ENCODE data around the gene OLFML3.

OLFML3 gene

DNA sequence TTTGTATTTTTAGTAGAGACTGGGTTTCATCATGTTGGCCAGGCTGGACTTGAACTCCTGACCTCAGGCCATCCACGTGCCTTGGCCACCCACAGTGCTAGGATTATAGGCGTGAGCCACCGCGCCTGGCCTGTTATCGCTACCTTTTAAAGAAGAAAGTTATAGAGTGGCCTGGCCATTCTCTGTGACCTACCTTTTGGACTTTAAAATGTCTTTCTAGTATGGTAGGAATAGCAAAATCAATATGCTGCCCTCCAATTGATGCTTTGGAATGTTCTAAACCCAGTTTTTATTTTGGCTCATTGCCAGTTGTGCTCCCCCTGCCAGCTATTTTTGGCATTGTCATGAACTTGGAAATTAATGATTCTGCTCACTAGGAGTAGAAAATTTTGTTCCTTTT lies 30.3 kb upstream of the OLFML3 start:
- peak; percentile 12 for DNase-seq

- no peak for DNase-seq
Observed at GRCh38 chr1:113950908-113951307, 28.4 kb upstream of the OLFML3 start.

- no peak for DNase-seq
Observed at GRCh38 chr1:113951719-113952118, 27.6 kb upstream of the OLFML3 start.

DNA sequence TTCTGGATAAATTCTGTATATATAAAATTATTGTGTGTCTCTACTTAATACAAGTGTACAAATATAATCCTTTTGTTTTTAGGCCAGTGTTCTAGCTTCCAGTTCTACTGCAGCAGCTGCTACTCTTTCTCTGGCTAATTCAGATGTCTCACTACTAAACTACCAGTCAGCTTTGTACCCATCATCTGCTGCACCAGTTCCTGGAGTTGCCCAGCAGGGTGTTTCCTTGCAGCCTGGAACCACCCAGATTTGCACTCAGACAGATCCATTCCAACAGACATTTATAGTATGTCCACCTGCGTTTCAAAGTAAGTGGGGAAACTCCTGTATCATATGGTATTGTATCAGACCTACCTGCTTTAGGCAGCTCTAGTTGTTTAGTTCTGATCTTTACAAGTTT lies 21.3 kb upstream of the OLFML3 start:
- DNase-seq, result no peak

DNA sequence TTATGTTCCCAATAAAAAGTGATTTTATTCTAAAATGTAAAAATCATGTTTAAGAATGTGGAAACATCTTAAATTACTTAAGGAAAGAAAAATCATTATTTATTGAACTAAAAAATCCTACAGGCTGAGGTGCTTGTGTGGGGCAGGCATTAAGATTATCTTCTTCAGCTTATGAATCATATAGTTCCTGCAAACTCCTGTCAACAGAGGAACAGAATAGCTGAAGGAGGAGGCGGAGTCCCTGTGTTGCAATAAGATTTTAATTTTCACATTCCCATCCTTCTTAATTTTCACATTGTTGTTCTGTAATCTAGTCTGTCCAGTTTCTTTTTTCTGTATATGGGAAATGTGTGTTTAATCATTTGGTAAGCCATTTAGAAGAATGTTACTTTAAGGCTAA lies 20.6 kb upstream of the OLFML3 start:
- DNase-seq, result no peak

- no peak for DNase-seq
Observed at GRCh38 chr1:113963281-113963906, 15.9 kb upstream of the OLFML3 start.

- no peak for DNase-seq
Observed at GRCh38 chr1:113965703-113966412, 13.4 kb upstream of the OLFML3 start.

- DNase-seq, result no peak
Observed at GRCh38 chr1:113972954-113973353, 6.3 kb upstream of the OLFML3 start.

DNA sequence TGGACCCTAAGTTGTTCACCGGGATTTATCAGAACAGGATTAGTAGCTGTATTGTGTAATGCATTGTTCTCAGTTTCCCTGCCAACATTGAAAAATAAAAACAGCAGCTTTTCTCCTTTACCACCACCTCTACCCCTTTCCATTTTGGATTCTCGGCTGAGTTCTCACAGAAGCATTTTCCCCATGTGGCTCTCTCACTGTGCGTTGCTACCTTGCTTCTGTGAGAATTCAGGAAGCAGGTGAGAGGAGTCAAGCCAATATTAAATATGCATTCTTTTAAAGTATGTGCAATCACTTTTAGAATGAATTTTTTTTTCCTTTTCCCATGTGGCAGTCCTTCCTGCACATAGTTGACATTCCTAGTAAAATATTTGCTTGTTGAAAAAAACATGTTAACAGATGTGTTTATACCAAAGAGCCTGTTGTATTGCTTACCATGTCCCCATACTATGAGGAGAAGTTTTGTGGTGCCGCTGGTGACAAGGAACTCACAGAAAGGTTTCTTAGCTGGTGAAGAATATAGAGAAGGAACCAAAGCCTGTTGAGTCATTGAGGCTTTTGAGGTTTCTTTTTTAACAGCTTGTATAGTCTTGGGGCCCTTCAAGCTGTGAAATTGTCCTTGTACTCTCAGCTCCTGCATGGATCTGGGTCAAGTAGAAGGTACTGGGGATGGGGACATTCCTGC lies 3.9 kb upstream of the OLFML3 start:
- DNase-seq, result no peak

DNA sequence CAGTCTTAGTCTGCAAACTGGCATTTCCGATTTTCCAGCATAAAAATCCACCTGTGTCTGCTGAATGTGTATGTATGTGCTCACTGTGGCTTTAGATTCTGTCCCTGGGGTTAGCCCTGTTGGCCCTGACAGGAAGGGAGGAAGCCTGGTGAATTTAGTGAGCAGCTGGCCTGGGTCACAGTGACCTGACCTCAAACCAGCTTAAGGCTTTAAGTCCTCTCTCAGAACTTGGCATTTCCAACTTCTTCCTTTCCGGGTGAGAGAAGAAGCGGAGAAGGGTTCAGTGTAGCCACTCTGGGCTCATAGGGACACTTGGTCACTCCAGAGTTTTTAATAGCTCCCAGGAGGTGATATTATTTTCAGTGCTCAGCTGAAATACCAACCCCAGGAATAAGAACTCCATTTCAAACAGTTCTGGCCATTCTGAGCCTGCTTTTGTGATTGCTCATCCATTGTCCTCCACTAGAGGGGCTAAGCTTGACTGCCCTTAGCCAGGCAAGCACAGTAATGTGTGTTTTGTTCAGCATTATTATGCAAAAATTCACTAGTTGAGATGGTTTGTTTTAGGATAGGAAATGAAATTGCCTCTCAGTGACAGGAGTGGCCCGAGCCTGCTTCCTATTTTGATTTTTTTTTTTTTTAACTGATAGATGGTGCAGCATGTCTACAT lies 2.5 kb upstream of the OLFML3 start:
- DNase-seq, result no peak

DNA sequence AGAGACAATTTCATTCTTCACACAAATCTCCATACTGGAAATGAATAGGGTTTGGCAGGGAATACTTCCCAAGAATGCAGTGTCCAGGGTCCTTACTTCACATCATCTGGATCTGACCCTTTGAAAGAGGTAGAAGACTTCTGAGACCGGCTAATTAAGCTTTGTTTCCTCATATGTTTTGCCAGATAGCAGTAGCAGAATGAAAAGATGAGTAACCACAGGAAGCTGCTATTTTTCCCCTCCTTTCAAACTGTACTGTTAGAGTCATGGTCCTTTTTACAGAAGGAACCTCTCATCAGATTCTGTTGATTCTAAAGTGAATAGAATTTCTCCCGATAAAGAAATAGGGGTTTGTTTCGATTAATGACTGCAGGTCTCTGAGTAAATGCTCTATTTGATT lies 1.4 kb upstream of the OLFML3 start:
- no peak for DNase-seq

- DNase-seq, result no peak
Observed at GRCh38 chr1:113980110-113980509, 836 bp downstream of the OLFML3 start.

- DNase-seq, result no peak
Observed at GRCh38 chr1:113981962-113982931, 3.0 kb downstream of the OLFML3 start.

DNA sequence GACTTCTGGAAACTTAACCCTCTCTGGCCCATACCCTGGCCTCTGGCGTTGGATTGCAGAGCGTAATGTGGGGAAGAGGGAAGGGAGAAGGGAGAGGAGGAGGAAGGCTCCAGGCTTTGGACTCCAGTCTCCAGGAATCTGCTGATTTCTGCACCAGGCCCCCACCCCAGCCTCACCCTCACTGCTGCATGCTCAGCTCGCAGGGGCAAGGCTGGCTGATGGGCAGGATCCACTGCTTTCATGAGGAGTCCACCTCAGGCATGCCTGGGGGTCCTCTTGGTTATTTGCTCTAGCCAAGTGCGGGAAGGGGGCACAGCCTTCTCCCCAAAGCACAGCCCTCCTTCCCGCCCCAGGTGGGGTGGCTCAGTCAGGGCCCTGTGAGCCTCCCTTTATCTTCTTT lies 3.7 kb downstream of the OLFML3 start:
- no peak for DNase-seq

DNA sequence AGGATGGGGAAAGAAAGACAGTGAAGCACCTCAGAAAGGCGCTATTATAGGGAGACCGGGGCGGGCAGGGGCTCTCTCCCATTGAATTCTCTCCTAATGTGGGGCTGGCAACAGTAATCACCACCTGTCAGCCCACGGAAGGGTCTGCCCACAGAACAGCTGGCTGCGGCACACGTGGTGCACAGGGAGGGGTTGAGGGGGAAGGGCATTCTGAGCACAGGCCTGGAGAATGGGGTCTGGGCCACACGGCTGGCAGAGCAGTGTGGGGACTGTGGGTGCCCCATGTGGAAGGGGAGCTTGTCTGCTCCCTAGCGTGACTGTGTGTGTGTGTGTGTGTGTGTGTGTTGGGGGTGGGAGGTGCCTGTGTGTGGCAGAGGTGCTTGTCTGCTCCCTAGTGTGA lies 4.1 kb downstream of the OLFML3 start:
- DNase-seq, result no peak

- DNase-seq, result no peak
Observed at GRCh38 chr1:113983826-113984225, 4.6 kb downstream of the OLFML3 start.

- no peak for DNase-seq
Observed at GRCh38 chr1:113984710-113985109, 5.4 kb downstream of the OLFML3 start.

DNA sequence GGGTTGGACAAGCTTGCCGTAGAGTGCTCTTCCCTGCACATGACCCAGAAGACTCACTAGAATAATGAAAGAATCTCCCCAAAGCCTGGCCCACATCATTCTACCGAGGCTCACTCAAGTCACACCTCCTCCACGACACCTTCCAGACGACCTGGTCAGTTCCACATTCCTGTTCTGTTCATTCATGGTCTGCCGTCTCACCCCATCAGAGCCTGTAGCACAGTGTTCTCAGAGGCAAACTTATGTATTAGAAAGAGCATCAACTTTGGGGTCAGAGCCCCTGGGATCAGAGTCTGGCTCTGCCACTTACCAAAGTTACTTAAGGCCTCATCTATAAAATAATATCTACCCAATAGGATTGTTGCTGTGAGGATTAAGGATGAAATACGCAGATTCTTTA lies 7.5 kb downstream of the OLFML3 start:
- no peak for DNase-seq

DNA sequence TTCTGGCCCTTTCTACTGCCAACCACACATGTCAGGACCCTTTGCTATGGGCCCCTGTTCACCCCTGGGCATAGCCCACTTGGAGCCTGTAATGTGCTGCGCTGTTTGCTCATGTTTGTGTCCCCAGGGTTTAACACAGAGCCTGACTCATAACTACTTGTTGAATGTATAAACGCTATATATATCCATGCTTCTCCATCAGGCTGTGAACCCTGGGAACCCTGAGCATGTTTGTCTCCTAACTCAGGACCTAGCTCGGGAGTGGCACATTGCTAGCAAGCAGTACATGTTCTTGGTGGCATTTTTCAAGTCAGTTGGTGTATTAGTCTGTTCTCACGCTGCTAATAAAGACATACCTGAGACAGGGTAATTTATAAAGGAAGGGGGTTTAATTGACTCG lies 8.0 kb downstream of the OLFML3 start:
- DNase-seq, result no peak

DNA sequence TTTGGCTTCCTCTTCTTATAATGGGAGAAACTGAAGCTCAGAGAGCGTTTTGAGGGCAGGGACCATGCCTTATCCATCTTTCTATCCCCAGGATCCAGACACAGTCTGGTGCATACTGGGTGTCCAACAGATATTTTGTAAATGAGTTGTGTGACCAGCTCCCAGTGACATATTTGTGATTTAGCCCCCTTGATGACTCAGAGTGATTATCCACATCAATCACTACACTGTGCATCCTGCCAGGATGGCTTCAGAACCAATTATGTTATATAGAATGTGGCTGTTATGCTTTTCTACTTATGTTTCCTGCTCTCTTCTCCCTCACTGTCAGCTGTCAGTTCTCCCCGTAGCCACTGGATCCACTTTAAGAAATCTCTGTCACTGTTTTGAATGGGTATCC lies 11.3 kb downstream of the OLFML3 start:
- no peak for DNase-seq

- DNase-seq, result no peak
Observed at GRCh38 chr1:113990961-113991360, 11.7 kb downstream of the OLFML3 start.

DNA sequence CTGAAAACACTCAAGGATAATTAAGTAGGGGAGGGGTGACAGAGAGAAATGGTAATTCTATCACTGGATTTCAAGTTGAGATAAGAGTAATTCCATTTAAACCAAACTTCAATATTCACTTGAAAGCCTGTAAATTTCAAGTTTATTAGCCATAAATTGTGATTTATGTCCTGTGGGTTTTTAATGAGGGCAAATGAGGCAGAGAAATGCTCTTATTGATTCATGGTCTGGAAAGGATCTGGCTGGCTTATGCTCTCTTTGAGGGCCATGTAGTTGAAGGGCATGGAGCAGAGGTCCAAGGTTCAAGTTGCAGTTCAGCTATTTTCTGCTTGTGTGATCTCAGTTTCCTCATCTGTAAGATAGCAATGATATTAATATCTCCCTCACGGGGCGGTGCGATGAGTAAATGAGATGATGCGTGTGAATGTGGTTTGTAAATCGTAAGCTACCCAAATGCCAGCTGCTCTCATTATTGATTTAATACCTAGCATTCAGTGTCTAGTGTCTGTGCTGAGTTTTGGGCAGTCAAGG lies 12.3 kb downstream of the OLFML3 start:
- no peak for DNase-seq

Measured in CD4-positive, alpha-beta T cell treated with Interleukin-6 for 4 hours (primary cell).